Gastrocnemius medialis (tissue), 4 donors: Measurements from ENCODE around the gene KATNAL1.

Source experiments
- CTCF ChIP-seq, 5 experiments: fragments of 450-650 bp in 3 of 5; fragments of 200-600 bp in 2 of 5; sonication (generic) in 2 of 5; IDR thresholded peaks in 4 of 5; conservative IDR thresholded peaks in 1 of 5; 1 replicate in 4 of 5; 2 replicates in 1 of 5; pipeline ENCODE4 v1.5.1; 2016 to 2019; ENCODE audit warnings: antibody characterized with exemption in 5 of 5, mild to moderate bottlenecking in 3 of 5, moderate library complexity in 3 of 5
- POLR2A ChIP-seq, 2 donors: fragments of 450-650 bp; IDR thresholded peaks; one replicate each; pipeline ENCODE4 v1.6.1; 2017; ENCODE audit warnings: antibody characterized with exemption in 2 of 2, mild to moderate bottlenecking in 2 of 2, moderate library complexity in 2 of 2

- no peak for TF ChIP-seq CTCF (IDR thresholded peaks at IDR 0.05 in 4 of 5, conservative IDR thresholded peaks at IDR 0.05 in 1 of 5)
- TF ChIP-seq POLR2A (IDR thresholded peaks at IDR 0.05): no peak
Measured at GRCh38 chr13:30312904-30313303, 5.6 kb upstream of the KATNAL1 start.
